Tracheal epithelial cell (primary cell): ENCODE results near the gene VSIG10. TPM values are rescaled to one million over a fixed set of nuclear protein-coding genes. Genes with fewer than 3 reads are reported as not detected.

Source experiments
- total RNA-seq: library from RNA; depleted of rRNA; stranded (reverse); fragments of >200 nt; gene quantifications from 2 replicates; pipeline ENCODE4 v1.2.1, GENCODE V29; 2014

The VSIG10 gene
- total RNA-seq = 15.2 and 19.8 TPM in 2 replicates

DNA sequence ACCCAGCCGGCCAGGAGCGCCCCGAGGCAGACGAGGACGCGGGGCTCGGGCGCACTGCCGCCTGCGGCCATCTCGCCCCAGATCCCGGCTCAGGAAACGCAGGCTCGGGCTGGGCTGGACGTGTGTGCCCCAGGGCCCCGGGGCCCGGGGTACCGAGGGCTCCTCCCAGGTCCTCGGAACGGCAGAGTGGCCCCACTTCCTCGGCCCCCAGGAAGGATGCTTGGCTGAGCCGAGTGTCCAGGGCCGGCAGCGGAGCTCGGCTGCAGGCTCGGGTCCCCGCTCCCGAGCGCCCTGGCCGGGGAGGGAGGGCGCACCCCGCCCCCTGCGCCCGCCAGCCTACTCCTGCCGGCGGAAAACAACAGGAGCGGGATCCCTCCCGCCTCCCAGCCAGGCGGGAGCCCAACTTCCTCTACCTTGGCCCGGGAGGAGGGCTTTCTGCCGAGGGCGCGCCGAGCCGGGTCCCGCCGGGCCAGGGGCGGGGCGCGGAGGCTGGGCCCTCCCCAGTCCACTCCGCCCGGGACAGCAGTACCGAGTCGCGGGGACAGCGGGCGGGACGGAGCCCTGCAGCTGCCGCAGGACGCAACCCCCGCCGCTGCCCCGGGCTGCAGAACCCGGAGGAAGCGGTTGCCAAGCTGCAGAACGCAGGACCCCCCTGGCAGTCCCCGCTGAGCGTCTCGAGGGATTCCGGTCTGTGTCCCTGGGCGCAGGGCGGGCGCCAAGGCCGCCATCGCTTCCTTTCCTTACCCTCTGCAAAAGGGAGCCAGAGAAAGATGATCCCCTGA, at the start of gene VSIG10:
Gene VSIG10, minus strand, starts transcription at position 411 of the 782 bp plus-strand sequence. Its CDS starts 340 bp downstream, at position 71.

DNA sequence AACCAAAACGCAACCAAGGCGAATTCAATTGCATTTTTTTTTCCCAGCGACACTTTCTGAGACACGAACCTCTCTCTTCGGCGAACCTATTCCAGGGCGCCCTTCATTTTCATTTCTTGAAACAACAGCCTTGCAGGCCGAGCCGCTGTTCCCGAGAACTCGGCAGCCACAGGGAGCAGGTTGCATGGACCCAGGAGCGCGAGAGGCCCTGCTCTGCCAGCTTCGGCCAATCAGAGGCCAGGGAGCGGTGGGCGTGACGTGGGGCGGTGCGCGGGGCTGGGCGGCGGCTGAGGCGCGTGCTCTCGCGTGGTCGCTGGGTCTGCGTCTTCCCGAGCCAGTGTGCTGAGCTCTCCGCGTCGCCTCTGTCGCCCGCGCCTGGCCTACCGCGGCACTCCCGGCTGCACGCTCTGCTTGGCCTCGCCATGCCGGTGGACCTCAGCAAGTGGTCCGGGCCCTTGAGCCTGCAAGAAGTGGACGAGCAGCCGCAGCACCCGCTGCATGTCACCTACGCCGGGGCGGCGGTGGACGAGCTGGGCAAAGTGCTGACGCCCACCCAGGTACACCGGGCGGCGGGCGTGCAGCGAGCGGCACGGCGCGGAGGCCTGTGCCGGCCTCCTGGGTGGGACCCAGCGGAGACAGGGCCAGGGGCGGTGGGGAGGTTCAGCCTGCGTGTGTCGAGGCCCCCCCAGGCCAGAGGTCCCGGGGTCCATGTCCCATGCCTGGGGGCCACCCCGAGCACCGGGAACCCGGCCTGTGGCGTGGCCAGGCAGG, 32.2 kb upstream of the VSIG10 start, which contains the start of gene PEBP1:
Gene PEBP1, plus strand, starts transcription at position 337 of the 771 bp plus-strand sequence. Its CDS starts 86 bp downstream, at position 423.

GRCh38 chr12:118061011-118061872, 42.6 kb downstream of the VSIG10 start, which contains the start of gene WSB2:
TSS of gene WSB2 (minus strand) at chr12:118061179. CDS start at chr12:118061048, 131 bp downstream.

DNA sequence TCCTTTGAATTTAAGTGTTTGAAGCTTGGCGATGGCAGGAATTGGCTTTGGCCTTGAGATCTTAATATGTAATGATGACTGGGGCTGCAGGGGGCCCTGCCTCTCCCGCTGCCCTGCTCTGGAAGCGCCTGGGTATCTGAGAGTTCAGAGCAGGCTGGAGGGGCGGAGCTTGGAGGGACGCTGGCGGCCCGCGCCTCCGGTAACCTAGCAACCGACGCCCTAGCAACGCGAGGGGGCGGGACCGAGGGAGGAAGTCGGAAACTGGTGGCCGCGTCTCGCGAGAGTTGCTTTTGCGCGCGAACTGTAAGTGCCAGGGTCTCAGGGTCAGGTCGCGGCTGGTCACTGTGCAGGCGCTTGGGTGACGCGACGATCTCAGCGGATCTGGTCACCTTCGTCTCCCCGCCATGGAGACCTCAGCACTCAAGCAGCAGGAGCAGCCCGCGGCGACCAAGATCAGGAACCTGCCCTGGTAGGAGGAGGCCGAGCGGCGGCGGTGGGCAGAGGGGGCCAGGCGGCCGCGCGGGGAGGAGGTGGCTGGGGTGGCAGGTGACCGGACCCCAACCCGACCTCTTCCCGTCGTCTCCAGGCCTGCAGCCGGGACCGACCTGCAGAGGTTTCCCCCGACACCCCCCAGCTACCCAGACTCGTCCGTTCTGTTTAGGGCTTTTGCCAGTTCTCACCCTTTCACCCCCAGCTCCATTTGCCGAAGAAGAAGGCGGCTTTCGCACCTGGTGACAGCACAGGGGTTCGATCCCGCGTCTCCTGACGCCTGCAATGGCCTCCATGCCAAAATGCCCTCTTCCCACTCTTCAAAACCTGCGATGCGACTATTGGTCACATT, 87.2 kb downstream of the VSIG10 start, which contains the start of gene RFC5:
Gene RFC5, plus strand, starts transcription at position 280 of the 841 bp plus-strand sequence. Its CDS starts 125 bp downstream, at position 405.

Other genes with a start within 250 kb of the VSIG10 start
- under 0.01 TPM in 1 of 2 replicates, not detected in the other for gene KSR2, start 135.0 kb downstream of the VSIG10 start, total RNA-seq
- gene RFC5, start 87.3 kb downstream of the VSIG10 start, total RNA-seq = 9.2 and 14.5 TPM in 2 replicates
- 112 and 126 TPM in 2 replicates for gene WSB2, start 42.8 kb downstream of the VSIG10 start, total RNA-seq
- gene PEBP1, start 32.1 kb upstream of the VSIG10 start, total RNA-seq = 184 and 204 TPM in 2 replicates